NB4 (cell line): ENCODE measurements around the gene APC.

Experiments
- DNase-seq: peaks from one replicate; pipeline ENCODE4 v3.0.0; 2010; ENCODE audit warnings: low read depth
- H3K4me3 ChIP-seq: one replicate; pipeline ENCODE4 v1.5.1; 2011; ENCODE audit warnings: mild to moderate bottlenecking, low read depth, low read length, moderate library complexity
- MYC ChIP-seq: IDR thresholded peaks from 2 replicates; pipeline ENCODE4 v1.6.1; 2011; ENCODE audit warnings: low read depth, low read length
- POLR2A ChIP-seq: IDR thresholded peaks from 2 replicates; pipeline ENCODE4 v1.6.1; 2011; ENCODE audit warnings: mild to moderate bottlenecking; ENCODE audit not compliant: insufficient read length; ENCODE audit errors: extremely low read depth
- TF ChIP-seq, protein P1 (sequence below): IDR thresholded peaks from one replicate; pipeline ENCODE4 v1.5.1; 2012; ENCODE audit warnings: low read depth, low read length
- TF ChIP-seq, protein P2 (sequence below): IDR thresholded peaks from 2 replicates; pipeline ENCODE4 v1.6.1; 2011; ENCODE audit warnings: low read depth, low read length

Gene APC

DNA sequence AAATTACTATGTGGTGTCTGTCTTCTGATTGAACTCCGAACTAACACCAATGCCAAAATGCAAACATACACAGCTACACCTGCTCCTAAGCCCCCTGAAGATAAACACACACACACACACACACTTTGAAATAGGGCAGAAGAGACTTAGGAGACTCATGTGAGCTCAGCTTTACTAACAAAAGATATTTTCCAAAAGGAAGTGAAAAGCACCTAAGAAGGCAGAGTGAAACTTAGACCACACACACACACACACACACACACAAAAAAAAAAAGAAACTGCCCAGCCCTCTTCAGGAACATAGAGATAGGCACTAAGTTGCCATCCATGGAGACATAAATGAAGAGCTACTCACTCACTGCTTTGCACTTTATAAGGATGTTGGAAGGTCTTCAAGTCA, 45.2 kb upstream of the APC start:
- H3K4me3 ChIP-seq: no peak overlapping the region
- TF ChIP-seq, protein P1, sequence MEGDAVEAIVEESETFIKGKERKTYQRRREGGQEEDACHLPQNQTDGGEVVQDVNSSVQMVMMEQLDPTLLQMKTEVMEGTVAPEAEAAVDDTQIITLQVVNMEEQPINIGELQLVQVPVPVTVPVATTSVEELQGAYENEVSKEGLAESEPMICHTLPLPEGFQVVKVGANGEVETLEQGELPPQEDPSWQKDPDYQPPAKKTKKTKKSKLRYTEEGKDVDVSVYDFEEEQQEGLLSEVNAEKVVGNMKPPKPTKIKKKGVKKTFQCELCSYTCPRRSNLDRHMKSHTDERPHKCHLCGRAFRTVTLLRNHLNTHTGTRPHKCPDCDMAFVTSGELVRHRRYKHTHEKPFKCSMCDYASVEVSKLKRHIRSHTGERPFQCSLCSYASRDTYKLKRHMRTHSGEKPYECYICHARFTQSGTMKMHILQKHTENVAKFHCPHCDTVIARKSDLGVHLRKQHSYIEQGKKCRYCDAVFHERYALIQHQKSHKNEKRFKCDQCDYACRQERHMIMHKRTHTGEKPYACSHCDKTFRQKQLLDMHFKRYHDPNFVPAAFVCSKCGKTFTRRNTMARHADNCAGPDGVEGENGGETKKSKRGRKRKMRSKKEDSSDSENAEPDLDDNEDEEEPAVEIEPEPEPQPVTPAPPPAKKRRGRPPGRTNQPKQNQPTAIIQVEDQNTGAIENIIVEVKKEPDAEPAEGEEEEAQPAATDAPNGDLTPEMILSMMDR: no peak
- TF ChIP-seq, protein P2, sequence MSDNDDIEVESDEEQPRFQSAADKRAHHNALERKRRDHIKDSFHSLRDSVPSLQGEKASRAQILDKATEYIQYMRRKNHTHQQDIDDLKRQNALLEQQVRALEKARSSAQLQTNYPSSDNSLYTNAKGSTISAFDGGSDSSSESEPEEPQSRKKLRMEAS: no peak
- TF ChIP-seq MYC: no peak
- TF ChIP-seq POLR2A: no peak
- DNase-seq: no peak

DNA sequence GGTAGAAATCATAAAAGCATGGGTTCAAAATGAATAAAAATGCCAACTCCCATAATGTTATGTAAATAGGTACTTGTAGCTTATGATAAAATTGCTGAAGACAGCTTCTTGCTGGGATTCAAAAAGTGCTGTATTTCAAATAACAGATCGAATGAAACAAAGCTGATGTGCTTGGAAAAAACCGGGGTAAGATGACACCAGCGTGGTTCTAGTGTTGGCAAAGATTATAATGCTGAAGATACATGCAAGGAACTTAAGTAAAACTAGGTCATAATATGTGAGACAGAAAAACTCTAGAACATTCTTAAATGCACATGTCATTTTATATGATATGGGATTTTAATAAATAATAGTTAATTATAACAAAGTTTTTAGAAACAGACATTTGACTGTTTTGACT, 44.4 kb upstream of the APC start:
- TF ChIP-seq, protein P2: no peak
- TF ChIP-seq MYC (no peak), POLR2A (no peak)
- TF ChIP-seq, protein P1: no peak
- H3K4me3 ChIP-seq: no peak overlapping the region
- no peak for DNase-seq

DNA sequence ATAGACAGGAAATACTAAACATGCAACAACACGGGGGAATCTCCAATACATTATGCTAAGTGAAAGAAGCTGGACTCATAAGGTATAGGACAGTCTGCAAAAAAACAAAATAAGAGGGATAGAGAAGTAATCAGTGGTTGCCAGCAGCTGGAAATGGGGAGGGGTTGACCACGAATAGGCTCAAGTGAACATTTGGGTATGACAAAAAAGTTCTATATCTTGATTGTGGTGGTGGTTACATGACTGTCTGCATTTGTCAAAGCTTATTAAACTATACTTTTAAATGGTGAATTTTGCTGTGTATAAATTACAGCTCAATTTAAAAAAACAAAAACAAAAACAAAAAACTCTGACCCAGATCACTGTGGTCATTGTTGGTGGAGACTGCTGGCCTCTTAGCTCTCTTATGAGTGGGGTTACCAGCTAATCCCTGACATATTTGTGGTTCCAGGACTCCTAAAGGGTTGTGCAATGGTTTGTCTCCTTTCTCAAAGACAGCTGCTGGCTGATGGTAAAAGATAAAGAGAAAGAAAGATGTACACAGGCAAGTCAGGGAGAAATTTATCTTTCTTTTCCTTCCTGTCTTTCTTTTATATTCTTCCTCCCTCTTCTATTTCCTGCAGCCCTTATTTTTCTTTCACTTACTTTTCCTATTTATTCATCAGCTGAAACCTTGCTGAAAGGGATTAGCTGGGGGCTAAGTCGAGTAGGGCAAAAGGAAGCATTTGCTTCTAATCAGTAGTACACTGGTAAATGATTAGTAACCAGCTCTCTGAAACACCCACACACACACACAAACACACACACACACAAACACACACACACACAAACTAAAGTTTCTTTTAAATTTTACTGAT, 42.6 kb upstream of the APC start:
- TF ChIP-seq, protein P2: no peak
- TF ChIP-seq POLR2A (no peak), MYC (no peak)
- TF ChIP-seq, protein P1: no peak
- H3K4me3 ChIP-seq: no peak overlapping the region
- DNase-seq: peak; percentile 43

DNA sequence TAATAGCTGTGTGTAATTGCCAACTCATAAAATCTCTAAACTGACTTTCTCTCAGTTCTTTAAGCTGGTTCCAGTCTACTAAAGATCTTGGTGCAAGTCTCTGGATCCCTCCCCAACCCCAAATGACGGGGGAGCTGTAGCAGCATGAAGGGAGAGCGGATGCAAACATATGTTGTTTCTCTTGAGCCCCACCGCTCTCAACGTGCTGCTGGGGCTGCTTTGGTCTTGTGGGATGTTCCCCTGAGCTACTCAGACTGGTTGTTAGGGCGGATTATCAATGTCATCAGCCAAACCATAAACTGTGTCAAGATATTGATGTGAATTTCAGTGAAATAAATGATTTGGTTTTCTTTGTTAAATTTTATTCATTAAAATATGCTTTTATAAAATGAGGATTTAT, 40.9 kb upstream of the APC start:
- TF ChIP-seq MYC (no peak), POLR2A (no peak)
- TF ChIP-seq, protein P2: no peak
- TF ChIP-seq, protein P1: no peak
- no peak for DNase-seq
- H3K4me3 ChIP-seq: no peak overlapping the region

DNA sequence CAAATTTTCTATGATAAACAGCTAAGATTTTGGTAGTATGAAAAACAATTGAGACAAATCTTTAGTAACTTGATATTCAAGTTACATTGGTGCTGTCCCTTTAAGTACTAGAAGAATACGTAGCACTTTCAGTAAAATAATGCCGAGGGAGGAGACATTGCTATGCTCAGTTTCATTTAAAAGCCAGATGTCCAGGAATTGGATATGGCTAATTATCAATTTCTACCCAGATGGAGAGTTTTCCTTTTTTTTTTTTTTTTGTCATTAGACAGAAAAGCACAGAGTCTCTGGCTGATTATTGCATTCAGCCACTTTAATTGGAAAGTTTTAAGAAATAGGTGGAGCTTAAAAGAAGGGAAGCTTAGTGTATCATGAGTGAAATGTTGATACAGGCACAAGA, 40.4 kb upstream of the APC start:
- TF ChIP-seq POLR2A (no peak), MYC (no peak)
- TF ChIP-seq, protein P1: no peak
- TF ChIP-seq, protein P2: no peak
- no peak for DNase-seq
- H3K4me3 ChIP-seq: no peak overlapping the region
